ENCODE data around the gene PIK3C2B. TPM values are rescaled to one million over a fixed set of nuclear protein-coding genes. Genes with fewer than 3 reads are reported as not detected.

PIK3C2B gene
- total RNA-seq, 1 donor from 2014 or later: 47.3 TPM

DNA sequence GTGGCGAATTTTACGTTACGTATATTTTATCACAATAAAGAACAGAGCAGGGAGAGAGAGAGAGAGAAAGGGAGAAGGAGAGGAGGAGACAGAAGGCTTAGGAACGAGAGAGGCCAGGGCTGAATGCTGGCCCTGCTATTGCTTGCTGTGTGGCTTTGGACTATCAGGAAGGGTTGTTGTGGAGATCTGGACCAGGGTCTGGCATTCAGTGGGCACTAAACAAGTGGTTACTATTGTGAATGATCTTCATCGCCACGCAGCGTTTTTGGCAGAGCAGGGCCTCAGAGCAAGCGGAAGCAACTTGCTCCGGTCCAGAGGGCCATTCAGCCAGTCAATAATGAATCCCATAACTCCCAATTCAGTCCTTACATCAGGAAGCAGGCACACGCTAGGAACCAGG, 26.4 kb downstream of the PIK3C2B start:
- intact Hi-C loops (cut with DNase I): no loop called here
- peaks cover 24% of the 10 kb centered on the region for H3K36me3 ChIP-seq
- H3K27me3 ChIP-seq: no peaks in the 10 kb centered on the region
- DNase-seq (peak; percentile 40), ATAC-seq (no peak)
- H3K9me3 ChIP-seq: no peaks in the 10 kb centered on the region
- H3K4me1 ChIP-seq: peaks cover 42% of the 10 kb centered on the region
- TF ChIP-seq, protein P1, sequence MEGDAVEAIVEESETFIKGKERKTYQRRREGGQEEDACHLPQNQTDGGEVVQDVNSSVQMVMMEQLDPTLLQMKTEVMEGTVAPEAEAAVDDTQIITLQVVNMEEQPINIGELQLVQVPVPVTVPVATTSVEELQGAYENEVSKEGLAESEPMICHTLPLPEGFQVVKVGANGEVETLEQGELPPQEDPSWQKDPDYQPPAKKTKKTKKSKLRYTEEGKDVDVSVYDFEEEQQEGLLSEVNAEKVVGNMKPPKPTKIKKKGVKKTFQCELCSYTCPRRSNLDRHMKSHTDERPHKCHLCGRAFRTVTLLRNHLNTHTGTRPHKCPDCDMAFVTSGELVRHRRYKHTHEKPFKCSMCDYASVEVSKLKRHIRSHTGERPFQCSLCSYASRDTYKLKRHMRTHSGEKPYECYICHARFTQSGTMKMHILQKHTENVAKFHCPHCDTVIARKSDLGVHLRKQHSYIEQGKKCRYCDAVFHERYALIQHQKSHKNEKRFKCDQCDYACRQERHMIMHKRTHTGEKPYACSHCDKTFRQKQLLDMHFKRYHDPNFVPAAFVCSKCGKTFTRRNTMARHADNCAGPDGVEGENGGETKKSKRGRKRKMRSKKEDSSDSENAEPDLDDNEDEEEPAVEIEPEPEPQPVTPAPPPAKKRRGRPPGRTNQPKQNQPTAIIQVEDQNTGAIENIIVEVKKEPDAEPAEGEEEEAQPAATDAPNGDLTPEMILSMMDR (IDR thresholded peaks at IDR 0.05): no peak
- H3K27ac ChIP-seq: peak overlapping the region; percentile 17
- no peak overlapping the region for H3K4me3 ChIP-seq

DNA sequence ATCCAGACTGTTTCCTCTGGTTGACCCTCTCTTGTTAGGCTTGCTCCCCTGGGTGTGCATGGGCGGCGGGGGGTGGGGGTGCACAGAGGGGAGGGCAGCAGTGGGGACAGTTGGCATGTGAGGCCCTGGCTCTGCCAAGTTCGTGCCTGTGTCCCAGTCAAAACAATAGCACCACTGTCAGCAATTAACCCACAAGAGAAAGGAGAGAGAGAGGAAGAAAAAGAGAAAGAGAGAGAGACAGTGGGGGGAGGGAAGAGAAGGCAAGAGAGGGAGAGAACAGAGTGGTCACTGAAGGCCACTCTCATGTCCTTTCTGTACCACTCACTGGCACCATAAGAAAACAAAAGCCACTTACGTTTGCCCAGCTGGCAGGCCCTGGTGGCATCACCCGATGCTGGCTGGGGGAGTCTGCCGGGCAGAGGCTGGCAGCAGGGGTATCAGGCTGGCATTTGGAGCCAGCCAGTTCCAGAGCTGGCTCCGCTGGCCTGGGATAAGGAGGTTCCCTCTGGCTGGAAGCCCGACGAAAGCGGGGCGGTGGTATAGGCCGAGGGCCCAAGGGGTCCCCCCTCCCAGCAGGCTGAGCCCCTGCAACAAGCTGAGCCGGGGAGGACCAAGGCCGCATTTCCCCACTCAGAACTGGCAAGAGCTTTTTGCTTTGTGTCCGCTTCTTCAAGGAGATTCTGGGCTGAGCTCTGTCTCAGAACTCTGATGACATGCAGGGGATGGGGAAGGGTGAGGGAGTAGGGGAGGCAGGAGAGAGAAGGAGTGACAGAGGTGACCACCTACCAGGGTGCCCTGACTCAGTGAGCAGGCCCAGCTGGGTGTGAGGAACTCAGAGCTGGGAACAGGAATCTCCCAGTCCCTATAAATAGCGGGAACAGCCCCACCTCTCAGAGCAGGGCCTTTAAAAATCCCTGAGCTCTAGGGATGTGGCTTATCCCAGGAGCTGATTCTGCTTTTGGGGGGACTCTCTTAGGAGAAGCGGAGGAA, 27.9 kb downstream of the PIK3C2B start:
- Histone ChIP-seq H3K27me3 (no peaks in the 10 kb centered on the region), H3K4me1 (peaks cover 53% of the 10 kb centered on the region), H3K36me3 (peaks cover 24% of the 10 kb centered on the region), H3K4me3 (no peak overlapping the region), H3K27ac (peak overlapping the region; percentile 67), H3K9me3 (no peaks in the 10 kb centered on the region)
- no peak for ATAC-seq
- intact Hi-C loops (cut with DNase I): no loop called here
- TF ChIP-seq, protein P1 (IDR thresholded peaks at IDR 0.05): no peak
- DNase-seq: peak; percentile 61

- intact Hi-C loops (cut with DNase I): no loop called here
- DNase-seq: no peak
- Histone ChIP-seq H3K9me3 (no peaks in the 10 kb centered on the region), H3K27me3 (no peaks in the 10 kb centered on the region), H3K27ac (peak overlapping the region; percentile 67), H3K4me3 (no peak overlapping the region), H3K4me1 (peaks cover 63% of the 10 kb centered on the region), H3K36me3 (peaks cover 24% of the 10 kb centered on the region)
- ATAC-seq: peak; percentile 12
- TF ChIP-seq, protein P1 (IDR thresholded peaks at IDR 0.05): no peak
These were observed 28.8 kb downstream of the PIK3C2B start for GRCh38 chr1:204465546-204466415.

- TF ChIP-seq, protein P1 (IDR thresholded peaks at IDR 0.05): no peak
- ATAC-seq (no peak), DNase-seq (no peak)
- intact Hi-C loops (cut with DNase I): no loop called here
- Histone ChIP-seq H3K36me3 (peaks cover 34% of the 10 kb centered on the region), H3K4me3 (no peak overlapping the region), H3K27ac (peak overlapping the region; percentile 67), H3K9me3 (no peaks in the 10 kb centered on the region), H3K27me3 (no peaks in the 10 kb centered on the region), H3K4me1 (peaks cover 67% of the 10 kb centered on the region)
These were observed 29.9 kb downstream of the PIK3C2B start for GRCh38 chr1:204464701-204465100.

GRCh38 chr1:204464187-204464631, 30.4 kb downstream of the PIK3C2B start:
- DNase-seq (no peak), ATAC-seq (no peak)
- Histone ChIP-seq H3K27me3 (no peaks in the 10 kb centered on the region), H3K4me3 (no peak overlapping the region), H3K27ac (peak overlapping the region; percentile 67), H3K36me3 (peaks cover 36% of the 10 kb centered on the region), H3K9me3 (no peaks in the 10 kb centered on the region), H3K4me1 (peaks cover 67% of the 10 kb centered on the region)
- TF ChIP-seq, protein P1 (IDR thresholded peaks at IDR 0.05): no peak
- intact Hi-C loops (cut with DNase I): no loop called here

All from upper lobe of right lung (tissue), 1 donor.